HCT116 (cell line): ENCODE results near the gene SEPTIN8.

ENCODE experiments used
- CTCF ChIP-seq, 3 experiments: fragments of 200-600 bp in 1 of 3; sonication (generic) in 1 of 3; IDR thresholded peaks in 2 of 3; conservative IDR thresholded peaks in 1 of 3; 2 replicates each; pipeline ENCODE4 v1.5.1; 2012 to 2017; ENCODE audit warnings: low read depth in 2 of 3, low read length in 2 of 3, antibody characterized with exemption in 1 of 3, borderline replicate concordance in 1 of 3, control low read depth in 1 of 3, mild to moderate bottlenecking in 1 of 3, mixed read lengths in 1 of 3, mixed run types in 1 of 3, moderate library complexity in 1 of 3; ENCODE audit not compliant: insufficient read depth in 1 of 3
- JUND ChIP-seq: IDR thresholded peaks from 2 replicates; pipeline ENCODE4 v1.6.1; 2012
- POLR2A ChIP-seq: IDR thresholded peaks from 2 replicates; pipeline ENCODE4 v1.7.0; 2011; ENCODE audit warnings: borderline replicate concordance; ENCODE audit not compliant: insufficient read depth, insufficient read length; ENCODE audit errors: extremely low read depth
- ZNF274 ChIP-seq: fragments of 200-500 bp; sonication (Bioruptor generic); IDR thresholded peaks from 2 replicates; pipeline ENCODE4 v1.6.1; 2014; ENCODE audit warnings: mild to moderate bottlenecking, low read depth, low read length, inconsistent platforms

- no peak for TF ChIP-seq JUND
- no peak for TF ChIP-seq CTCF (IDR thresholded peaks at IDR 0.05 in 2 of 3, conservative IDR thresholded peaks at IDR 0.05 in 1 of 3; ENCODE audit: borderline replicate concordance in 1 of 3, insufficient read depth in 1 of 3, low read depth in 2 of 3, low read length in 2 of 3)
- TF ChIP-seq POLR2A, result no peak
- TF ChIP-seq ZNF274, result no peak
Measured at GRCh38 chr5:132770476-132771159, 6.4 kb downstream of the SEPTIN8 start.
